ENCODE data around the gene LTF.
A peak's percentile ranks its signal among the peaks of the same experiment; 100 is the strongest.
"Not testable (repeated sequence)": the region's sequence is repeated elsewhere in the genome, so short reads cannot be mapped to it uniquely, and the experiment has no call there.

LTF gene

DNA sequence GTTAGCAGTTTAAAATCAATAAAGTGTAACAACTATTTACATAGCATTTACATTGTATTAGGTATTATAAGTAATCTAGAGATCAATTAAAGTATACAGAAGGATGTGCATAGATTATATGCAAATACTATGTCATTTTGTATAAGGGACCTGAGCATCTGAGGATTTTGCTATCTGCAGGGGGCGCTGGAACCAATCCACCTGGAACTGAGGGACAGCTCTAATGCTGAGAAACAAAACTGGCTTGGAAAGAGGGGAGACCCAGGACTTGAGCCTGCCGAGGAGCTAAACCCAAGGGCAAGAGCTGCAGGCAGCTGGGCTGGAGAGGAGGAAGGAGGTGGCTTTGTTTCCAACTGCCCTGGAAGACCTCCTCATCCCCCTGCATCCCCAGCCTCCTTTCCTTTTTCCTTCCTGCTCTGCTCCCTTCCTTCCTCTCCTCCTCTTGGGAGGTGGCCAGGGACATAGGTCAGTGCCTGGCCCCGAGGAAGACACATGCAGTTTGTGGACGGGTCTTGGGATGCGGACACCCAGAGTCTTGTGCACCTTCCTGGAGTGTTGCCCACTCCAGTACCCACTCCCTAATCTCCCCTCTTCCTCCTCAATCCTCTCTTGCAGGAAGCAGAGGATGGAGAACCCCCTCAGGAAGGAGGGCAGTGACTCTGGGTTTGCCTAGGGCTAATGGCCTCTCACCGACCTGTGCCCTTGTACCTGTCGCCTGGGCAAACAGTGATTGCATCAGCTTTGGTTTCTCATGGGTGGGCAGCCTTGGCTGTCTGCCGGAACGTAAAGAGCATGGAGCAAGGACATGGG lies 32.2 kb upstream of the LTF start:
- Mint-ChIP-seq H3K27ac (no peak overlapping the region), H3K36me3 (no peaks in the 10 kb centered on the region), H3K27me3 (peaks cover 4 to 9% of the 10 kb centered on the region in 2 donors), H3K9me3 (no peaks in the 10 kb centered on the region), H3K4me3 (no peak overlapping the region), H3K4me1 (peaks cover 17 to 24% of the 10 kb centered on the region in 2 donors)
- DNase-seq (no peak), ATAC-seq (replicated peaks) (peak; percentile 52 to 70)

GRCh38 chr3:46495901-46496456 lies 31.3 kb upstream of the LTF start:
- DNase-seq (no peak), ATAC-seq (replicated peaks) (no peak)
- no peaks in the 10 kb centered on the region for H3K36me3 Mint-ChIP-seq
- H3K9me3 Mint-ChIP-seq = no peaks in the 10 kb centered on the region
- H3K27me3 Mint-ChIP-seq = peaks cover 4 to 9% of the 10 kb centered on the region in 2 donors
- H3K4me1 Mint-ChIP-seq = peaks cover 17 to 24% of the 10 kb centered on the region in 2 donors
- no peak overlapping the region for H3K4me3 Mint-ChIP-seq
- no peak overlapping the region for H3K27ac Mint-ChIP-seq

DNA sequence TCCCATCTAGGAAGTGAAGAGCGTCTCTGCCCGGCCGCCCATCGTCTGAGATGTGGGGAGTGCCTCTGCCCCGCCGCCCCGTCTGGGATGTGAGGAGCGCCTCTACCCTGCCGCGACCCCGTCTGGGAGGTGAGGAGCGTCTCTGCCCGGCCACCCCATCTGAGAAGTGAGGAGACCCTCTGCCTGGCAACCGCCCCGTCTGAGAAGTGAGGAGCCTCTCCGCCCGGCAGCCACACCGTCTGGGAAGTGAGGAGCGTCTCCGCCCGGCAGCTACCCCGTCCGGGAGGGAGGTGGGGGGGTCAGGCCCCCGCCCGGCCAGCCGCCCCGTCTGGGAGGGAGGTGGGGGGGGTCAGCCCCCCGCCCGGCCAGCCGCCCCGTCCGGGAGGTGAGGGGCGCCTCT lies 29.8 kb upstream of the LTF start:
- not testable (repeated sequence) for DNase-seq; H3K27me3 Mint-ChIP-seq; H3K36me3 Mint-ChIP-seq; H3K27ac Mint-ChIP-seq; H3K4me3 Mint-ChIP-seq; H3K9me3 Mint-ChIP-seq; ATAC-seq (replicated peaks)
- H3K4me1 Mint-ChIP-seq = peaks cover 8 to 14% of the 10 kb centered on the region in 2 donors

- Mint-ChIP-seq H3K9me3 (no peaks in the 10 kb centered on the region), H3K27ac (peak overlapping the region; percentile 10), H3K4me3 (no peak overlapping the region), H3K4me1 (peaks cover 13 to 24% of the 10 kb centered on the region in 2 donors), H3K36me3 (no peaks in the 10 kb centered on the region), H3K27me3 (peaks cover 1 to 7% of the 10 kb centered on the region in 2 donors)
- DNase-seq = no peak
- no peak for ATAC-seq (replicated peaks)
Measured at GRCh38 chr3:46492890-46493547, 28.3 kb upstream of the LTF start.

- Mint-ChIP-seq H3K27me3 (peaks cover 5 to 18% of the 10 kb centered on the region in 2 donors), H3K36me3 (no peaks in the 10 kb centered on the region), H3K4me1 (peaks cover 9 to 18% of the 10 kb centered on the region in 2 donors), H3K9me3 (no peaks in the 10 kb centered on the region), H3K27ac (no peak overlapping the region), H3K4me3 (peak overlapping the region in 1 of 2 donors; percentile 14)
- ATAC-seq (replicated peaks) (no peak), DNase-seq (no peak)
Measured at GRCh38 chr3:46491089-46492070, 26.7 kb upstream of the LTF start.

DNA sequence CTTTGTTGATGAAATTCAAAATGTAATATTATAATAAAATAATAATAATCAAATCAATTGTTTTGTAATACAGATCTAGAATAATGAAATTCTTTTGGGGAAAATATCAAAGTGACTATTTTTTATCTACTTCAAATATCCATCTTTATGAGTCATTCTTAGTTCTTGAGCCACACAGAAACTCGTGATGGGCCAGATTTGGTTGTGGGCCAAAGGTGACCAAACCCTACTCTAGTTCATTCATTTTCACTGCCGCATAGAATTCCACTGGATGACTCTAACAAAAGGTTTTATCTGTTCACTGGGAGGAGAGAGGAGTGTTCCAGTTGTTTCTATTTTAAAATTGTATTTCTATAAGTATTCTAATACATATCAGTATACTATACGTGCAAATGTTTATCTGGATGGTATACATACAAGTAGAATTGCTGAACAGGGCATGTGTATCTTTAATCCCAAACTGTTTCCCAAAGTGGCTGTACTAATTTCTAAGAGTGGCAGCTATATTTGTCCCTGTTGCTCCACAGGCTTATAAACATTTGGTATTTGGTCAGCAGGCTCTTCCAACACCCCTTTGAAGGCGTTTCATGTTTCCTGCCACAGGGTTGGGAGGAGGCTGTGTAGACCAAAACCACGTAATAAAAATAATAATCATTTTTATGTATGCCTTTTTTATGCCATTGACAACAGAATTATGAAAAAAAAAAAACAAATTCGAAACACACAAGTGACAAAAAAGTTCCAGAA lies 25.8 kb upstream of the LTF start:
- Mint-ChIP-seq H3K36me3 (no peaks in the 10 kb centered on the region), H3K27ac (no peak overlapping the region), H3K9me3 (no peaks in the 10 kb centered on the region), H3K4me3 (no peak overlapping the region), H3K27me3 (peaks cover 5 to 18% of the 10 kb centered on the region in 2 donors), H3K4me1 (peaks cover 9 to 18% of the 10 kb centered on the region in 2 donors)
- DNase-seq (no peak), ATAC-seq (replicated peaks) (no peak)

DNA sequence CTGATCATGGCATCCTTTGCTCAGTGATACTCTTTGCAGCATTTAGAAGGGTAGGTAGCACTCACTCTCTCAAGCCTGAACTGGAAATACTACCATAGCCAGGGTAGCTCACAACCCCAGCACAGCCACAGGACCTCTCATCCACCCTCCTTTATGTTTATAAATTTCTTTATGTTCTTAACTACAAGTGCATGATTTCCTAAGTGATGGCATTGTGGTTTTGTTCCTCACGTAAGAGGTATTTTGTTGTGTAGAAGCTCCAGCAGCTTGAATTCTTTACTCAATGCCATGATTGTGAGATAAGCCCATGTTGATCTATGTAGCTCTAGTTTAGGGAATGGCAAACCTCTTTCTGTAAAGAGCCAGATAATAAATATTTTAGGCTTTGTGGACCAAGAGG lies 25.2 kb upstream of the LTF start:
- H3K27me3 Mint-ChIP-seq = peaks cover 5 to 18% of the 10 kb centered on the region in 2 donors
- ATAC-seq (replicated peaks) = no peak
- no peak overlapping the region for H3K4me3 Mint-ChIP-seq
- no peak overlapping the region for H3K27ac Mint-ChIP-seq
- peaks cover 9 to 18% of the 10 kb centered on the region in 2 donors for H3K4me1 Mint-ChIP-seq
- no peak for DNase-seq
- no peaks in the 10 kb centered on the region for H3K9me3 Mint-ChIP-seq
- no peaks in the 10 kb centered on the region for H3K36me3 Mint-ChIP-seq

GRCh38 chr3:46489381-46489780 lies 24.7 kb upstream of the LTF start:
- peaks cover 5 to 18% of the 10 kb centered on the region in 2 donors for H3K27me3 Mint-ChIP-seq

GRCh38 chr3:46488735-46489361 lies 24.1 kb upstream of the LTF start:
- H3K4me1 Mint-ChIP-seq = peaks cover 9 to 18% of the 10 kb centered on the region in 2 donors
- no peaks in the 10 kb centered on the region for H3K36me3 Mint-ChIP-seq
- H3K27ac Mint-ChIP-seq = no peak overlapping the region
- H3K9me3 Mint-ChIP-seq = no peaks in the 10 kb centered on the region
- peak; percentile 90 for DNase-seq
- H3K4me3 Mint-ChIP-seq = peak overlapping the region; percentile 65 to 70
- ATAC-seq (replicated peaks) = peak; percentile 99
- peaks cover 5 to 18% of the 10 kb centered on the region in 2 donors for H3K27me3 Mint-ChIP-seq

More at GRCh38 chr3:46489381-46489780, 24.7 kb upstream of the LTF start:
- no peak for ATAC-seq (replicated peaks)
- H3K4me1 Mint-ChIP-seq = peaks cover 9 to 18% of the 10 kb centered on the region in 2 donors
- no peak overlapping the region for H3K4me3 Mint-ChIP-seq
- H3K9me3 Mint-ChIP-seq = no peaks in the 10 kb centered on the region
- no peaks in the 10 kb centered on the region for H3K36me3 Mint-ChIP-seq
- no peak overlapping the region for H3K27ac Mint-ChIP-seq
- DNase-seq = no peak

GRCh38 chr3:46485779-46486175 lies 21.1 kb upstream of the LTF start:
- H3K4me3 Mint-ChIP-seq = no peak overlapping the region
- H3K27me3 Mint-ChIP-seq = peaks cover 5 to 24% of the 10 kb centered on the region in 2 donors
- H3K27ac Mint-ChIP-seq = no peak overlapping the region
- no peaks in the 10 kb centered on the region for H3K36me3 Mint-ChIP-seq
- ATAC-seq (replicated peaks) (no peak), DNase-seq (no peak)
- H3K4me1 Mint-ChIP-seq = peaks cover 5 to 11% of the 10 kb centered on the region in 2 donors
- no peaks in the 10 kb centered on the region for H3K9me3 Mint-ChIP-seq

DNA sequence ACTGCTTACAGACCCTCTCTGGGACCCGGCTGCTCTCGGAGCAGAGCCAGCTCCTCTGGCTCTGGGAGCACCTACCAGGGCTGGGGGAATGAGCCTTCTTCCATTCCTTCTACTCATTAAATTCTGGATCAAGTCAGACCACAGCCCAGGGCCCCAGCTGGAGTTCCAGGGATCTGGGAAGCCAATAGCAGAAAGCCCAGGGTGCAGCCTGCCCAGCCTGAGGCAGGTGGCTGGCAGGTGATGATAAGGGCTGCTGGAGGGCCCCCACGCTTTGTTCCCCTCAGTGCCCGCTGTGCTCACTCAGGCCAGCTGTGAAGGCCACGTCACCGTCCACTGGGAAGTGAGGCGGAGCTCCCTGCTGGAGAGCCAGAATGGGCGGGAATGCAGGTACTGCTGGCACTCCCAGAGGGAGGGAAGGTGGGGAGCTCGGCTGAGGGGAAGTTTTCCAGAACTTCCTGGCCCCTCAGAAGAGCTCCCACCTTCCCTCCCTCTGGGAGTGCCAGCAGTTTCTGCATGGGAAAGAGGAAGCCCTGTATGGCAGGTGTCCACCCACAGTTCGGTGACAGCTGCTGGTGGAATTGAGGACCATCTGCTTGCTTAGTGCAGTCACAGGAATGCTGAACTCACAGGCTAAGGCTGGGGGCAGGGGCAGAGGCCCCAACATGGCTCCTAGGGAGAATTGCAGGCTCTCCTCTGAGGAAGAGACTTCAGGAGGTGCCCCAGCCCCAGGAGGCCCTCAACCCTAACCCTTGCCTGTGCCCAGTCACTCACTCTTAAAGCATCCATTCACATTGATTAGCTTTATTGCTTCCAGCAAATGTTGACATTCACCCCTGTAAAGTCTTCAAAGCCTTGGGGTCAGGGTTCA lies 20.4 kb upstream of the LTF start:
- no peak overlapping the region for H3K4me3 Mint-ChIP-seq
- H3K27me3 Mint-ChIP-seq = peaks cover 5 to 26% of the 10 kb centered on the region in 2 donors
- H3K36me3 Mint-ChIP-seq = no peaks in the 10 kb centered on the region
- no peak for DNase-seq
- no peaks in the 10 kb centered on the region for H3K9me3 Mint-ChIP-seq
- ATAC-seq (replicated peaks) = no peak
- no peak overlapping the region for H3K27ac Mint-ChIP-seq
- H3K4me1 Mint-ChIP-seq = peaks cover 5 to 11% of the 10 kb centered on the region in 2 donors

- Mint-ChIP-seq H3K4me1 (peaks cover 5 to 10% of the 10 kb centered on the region in 2 donors), H3K27me3 (peaks cover 5 to 33% of the 10 kb centered on the region in 2 donors), H3K36me3 (no peaks in the 10 kb centered on the region), H3K4me3 (no peak overlapping the region), H3K9me3 (no peaks in the 10 kb centered on the region), H3K27ac (no peak overlapping the region)
- DNase-seq = no peak
- ATAC-seq (replicated peaks) = no peak
Measured at GRCh38 chr3:46484388-46484787, 19.7 kb upstream of the LTF start.
